GM12878 (cell line): ENCODE data around the gene DNAAF5.

Source experiments
- CHD1 ChIP-seq: IDR thresholded peaks from 2 replicates; pipeline ENCODE4 v1.6.1; 2012; ENCODE audit warnings: low read depth, low read length, improper control_type of control experiment
- CTCF ChIP-seq, 3 experiments: IDR thresholded peaks in 2 of 3; conservative IDR thresholded peaks in 1 of 3; 2 replicates each; pipeline ENCODE4 v1.5.1; 2011; ENCODE audit warnings: low read depth in 3 of 3, low read length in 3 of 3, mild to moderate bottlenecking in 3 of 3, control low read depth in 2 of 3, moderate library complexity in 2 of 3, inconsistent platforms in 1 of 3, mixed read lengths in 1 of 3; ENCODE audit not compliant: control insufficient read depth in 2 of 3, insufficient read depth in 1 of 3; ENCODE audit errors: extremely low read depth in 1 of 3
- EZH2 ChIP-seq: IDR thresholded peaks from 2 replicates; pipeline ENCODE4 v1.6.1; 2012; ENCODE audit warnings: low read depth, mild to moderate bottlenecking, control low read depth, inconsistent platforms, low read length, borderline replicate concordance; ENCODE audit not compliant: control insufficient read depth
- FOS ChIP-seq: IDR thresholded peaks from 3 replicates; pipeline ENCODE4 v1.6.1; 2011; ENCODE audit warnings: borderline replicate concordance; ENCODE audit not compliant: insufficient read length; ENCODE audit errors: extremely low read depth
- JUND ChIP-seq: IDR thresholded peaks from 2 replicates; pipeline ENCODE4 v1.6.1; 2012; ENCODE audit warnings: low read depth, mild to moderate bottlenecking, low read length, improper control_type of control experiment, moderate library complexity
- MAX ChIP-seq: IDR thresholded peaks from 2 replicates; pipeline ENCODE4 v1.6.1; 2012; ENCODE audit warnings: low read depth, low read length, improper control_type of control experiment
- POLR2A ChIP-seq: IDR thresholded peaks from 2 replicates; pipeline ENCODE4 v1.6.1; 2011; ENCODE audit warnings: low read depth, mild to moderate bottlenecking, low read length
- POLR2AphosphoS5 ChIP-seq: IDR thresholded peaks from 2 replicates; pipeline ENCODE4 v1.6.1; 2011; ENCODE audit warnings: mild to moderate bottlenecking, low read length, inconsistent platforms
- SIX5 ChIP-seq: IDR thresholded peaks from 2 replicates; pipeline ENCODE4 v1.6.1; 2011; ENCODE audit warnings: mild to moderate bottlenecking, low read depth, low read length, moderate library complexity; ENCODE audit not compliant: severe bottlenecking
- SP1 ChIP-seq: IDR thresholded peaks from one replicate; pipeline ENCODE4 v1.6.1; 2011; ENCODE audit warnings: low read depth, low read length
- SREBF2 ChIP-seq: IDR thresholded peaks from 2 replicates; pipeline ENCODE4 v1.6.1; 2012; ENCODE audit warnings: mild to moderate bottlenecking, low read length
- TBL1XR1 ChIP-seq: IDR thresholded peaks from 2 replicates; pipeline ENCODE4 v1.6.1; 2012; ENCODE audit warnings: low read depth, low read length, improper control_type of control experiment
- TCF12 ChIP-seq: IDR thresholded peaks from 2 replicates; pipeline ENCODE4 v1.6.1; 2011; ENCODE audit warnings: low read depth, mild to moderate bottlenecking, low read length

- TF ChIP-seq TBL1XR1 (no peak), FOS (no peak), SIX5 (no peak), MAX (no peak), POLR2A (0 out of 2 replicates have a peak, but pooled peaks have one; percentile 43), SREBF2 (no peak), SP1 (no peak), TCF12 (no peak), JUND (no peak), EZH2 (no peak), CHD1 (no peak), POLR2AphosphoS5 (no peak; the same call in 1 of the 2 replicates), CTCF (IDR thresholded peaks at IDR 0.05 in 2 of 3, conservative IDR thresholded peaks at IDR 0.05 in 1 of 3; ENCODE audit: control insufficient read depth in 2 of 3, extremely low read depth in 1 of 3, insufficient read depth in 1 of 3, low read depth in 3 of 3, low read length in 3 of 3) (no peak)
Observed at GRCh38 chr7:727104-727805, 756 bp downstream of the DNAAF5 start, which contains the start of gene PRKAR1B.
